ENCODE results near the gene FGF14.
"Not testable (repeated sequence)": the region's sequence is repeated elsewhere in the genome, so short reads cannot be mapped to it uniquely, and the experiment has no call there.

FGF14 gene

DNA sequence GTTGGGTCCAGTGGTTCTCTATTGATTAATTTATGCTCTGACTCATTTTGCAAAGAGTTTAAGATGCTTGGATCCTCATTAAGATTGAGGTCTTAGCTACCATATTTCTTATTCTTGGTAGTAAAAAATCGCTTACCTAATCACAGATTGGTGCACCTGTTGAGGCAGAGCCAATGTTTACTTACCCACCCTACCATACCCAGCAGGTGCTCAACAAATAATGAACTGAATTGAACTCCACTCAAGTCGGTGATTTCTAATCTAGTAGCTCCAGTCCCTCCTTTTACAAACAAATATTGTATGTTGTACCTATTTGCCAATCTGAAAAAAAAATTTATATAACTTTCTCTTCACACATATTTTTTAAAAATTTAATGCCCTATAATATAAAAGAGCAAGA lies 361.0 kb downstream of the FGF14 start:
- DNase-seq (ENCODE audit: low spot score) = no peak

DNA sequence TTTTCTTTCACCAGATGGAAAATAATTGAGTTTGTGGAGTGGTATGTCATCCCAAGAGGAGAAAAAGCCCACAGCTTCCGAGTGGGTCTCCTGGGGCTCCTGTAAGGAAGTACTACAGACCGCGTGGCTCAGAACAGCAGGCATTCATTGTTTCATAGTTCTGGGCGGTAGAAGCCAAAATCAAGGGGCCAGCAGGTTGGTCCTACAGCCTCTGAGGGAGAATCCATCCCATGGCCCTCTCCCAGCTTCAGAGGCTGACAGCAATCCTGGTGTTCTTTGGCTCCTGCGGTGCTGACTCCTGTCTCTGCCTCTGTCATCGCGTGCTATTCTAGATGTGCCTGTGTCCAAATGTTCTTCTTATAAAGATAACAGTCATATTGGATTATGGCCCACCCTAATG lies 362.6 kb downstream of the FGF14 start:
- DNase-seq (ENCODE audit: low spot score) = no peak

DNA sequence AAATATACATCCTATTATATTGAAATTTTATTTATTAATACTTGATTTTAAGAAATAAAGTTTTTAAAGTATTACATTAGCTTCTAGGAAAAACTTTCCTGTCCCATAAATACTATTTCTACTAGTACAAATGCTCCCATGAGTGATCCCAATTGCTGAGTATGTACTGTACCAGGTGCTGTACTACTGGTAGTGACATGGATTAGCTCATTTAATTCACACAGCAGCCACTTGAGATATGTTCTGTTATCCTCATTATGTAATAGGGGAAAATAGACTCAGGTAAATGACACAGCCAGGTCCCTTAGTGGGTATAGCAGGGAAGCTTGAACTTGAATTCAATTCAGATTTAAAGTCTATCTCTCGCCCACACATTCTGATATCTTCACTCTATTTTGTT lies 363.1 kb downstream of the FGF14 start:
- no peak for DNase-seq (ENCODE audit: low spot score)

DNA sequence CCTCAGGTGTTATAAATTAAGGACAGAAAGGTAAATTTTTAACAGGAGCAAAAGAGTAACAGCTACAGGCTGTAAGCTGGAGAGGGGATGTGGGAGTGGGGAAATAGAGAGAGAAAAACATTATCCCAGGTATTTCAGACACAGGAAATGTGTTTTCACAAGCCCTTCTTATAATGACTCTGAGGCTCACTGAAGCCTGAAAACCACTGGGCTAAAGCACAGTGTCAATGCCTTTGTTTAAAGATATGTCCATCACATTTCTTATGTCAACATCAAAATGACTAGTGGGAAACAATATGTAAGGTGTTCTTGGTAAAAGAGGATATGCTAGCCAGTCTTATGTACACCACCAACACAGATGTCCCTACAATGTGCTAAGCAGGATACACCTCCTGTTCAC lies 365.9 kb downstream of the FGF14 start:
- no peak for DNase-seq (ENCODE audit: low spot score)

DNA sequence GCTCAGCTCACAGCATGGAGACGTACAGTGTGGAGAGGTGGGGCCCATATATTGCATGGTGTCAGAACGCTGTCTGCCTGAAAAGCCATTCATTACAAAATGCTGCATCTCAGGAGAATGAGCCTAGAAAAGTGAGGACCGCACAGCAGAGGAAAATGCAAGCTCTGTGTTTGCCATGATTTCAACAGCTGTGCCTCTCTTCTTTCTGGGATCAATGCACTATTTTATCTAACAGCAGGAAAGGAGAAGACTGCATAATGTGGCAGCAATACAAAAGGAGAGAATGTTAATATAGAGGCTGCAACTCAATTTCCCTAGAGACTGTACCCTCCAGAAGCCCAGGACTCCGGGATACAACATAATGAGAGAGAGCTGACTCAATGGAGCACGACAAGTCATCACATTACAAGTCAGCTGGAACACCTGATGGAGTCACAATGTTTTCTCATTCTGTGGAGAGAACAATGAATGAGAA lies 368.0 kb downstream of the FGF14 start:
- DNase-seq (ENCODE audit: low spot score) = no peak

DNA sequence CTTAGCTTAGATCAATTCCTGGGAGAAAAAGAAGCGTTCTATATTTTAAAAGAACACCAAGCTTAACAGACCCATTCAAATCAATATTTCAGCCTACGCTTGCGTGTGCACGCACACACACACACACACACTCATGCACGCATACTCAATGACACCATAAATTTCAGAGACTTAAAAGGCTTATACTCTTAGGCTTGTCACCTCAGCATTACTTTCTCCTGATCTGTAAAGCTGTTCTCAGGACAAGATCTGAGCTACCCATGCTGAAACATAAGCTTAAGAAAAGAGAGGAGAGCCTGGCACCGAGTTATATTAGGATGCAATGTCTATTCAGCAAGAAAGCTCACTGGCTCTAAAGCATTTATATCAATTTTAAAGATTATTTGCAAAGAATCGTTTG lies 368.5 kb downstream of the FGF14 start:
- no peak for DNase-seq (ENCODE audit: low spot score)

DNA sequence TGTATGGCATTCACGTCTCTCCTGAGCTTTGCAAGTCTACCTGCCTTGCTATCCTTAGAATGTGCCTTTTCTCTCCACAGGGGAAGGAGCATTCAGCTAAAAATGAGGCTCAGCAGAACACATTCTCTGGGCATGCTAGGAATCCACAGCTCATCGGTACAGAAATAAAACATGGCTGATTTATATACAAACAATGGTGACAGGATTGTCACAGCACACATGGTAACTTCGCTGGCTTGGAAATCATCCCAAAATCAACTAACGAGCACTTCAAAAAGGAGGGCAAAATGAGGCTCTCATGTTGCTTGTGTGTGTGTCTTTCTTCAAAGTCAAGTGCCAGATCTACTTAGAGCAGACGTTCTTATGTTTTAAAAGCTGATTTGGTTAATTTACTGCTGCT lies 373.0 kb downstream of the FGF14 start:
- DNase-seq (ENCODE audit: low spot score) = no peak

DNA sequence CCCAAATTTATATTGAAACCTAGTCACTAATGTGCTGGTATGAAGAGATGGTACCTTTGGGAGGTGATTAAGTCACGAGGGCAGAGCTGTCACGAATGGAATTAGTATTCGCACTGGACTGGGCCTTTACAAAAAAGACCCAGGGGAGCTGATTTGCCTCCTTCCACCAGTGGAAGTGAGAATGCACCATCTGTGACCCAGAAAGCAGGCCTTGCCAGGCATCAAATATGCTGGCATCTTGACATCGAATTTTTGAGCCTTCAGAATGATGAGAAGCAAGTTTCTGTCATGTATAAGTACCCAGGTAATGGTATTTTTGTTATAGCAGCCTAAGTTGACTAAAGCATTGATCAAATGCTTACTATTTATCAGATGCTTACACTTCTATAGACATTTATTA lies 373.6 kb downstream of the FGF14 start:
- DNase-seq (ENCODE audit: low spot score) = no peak

DNA sequence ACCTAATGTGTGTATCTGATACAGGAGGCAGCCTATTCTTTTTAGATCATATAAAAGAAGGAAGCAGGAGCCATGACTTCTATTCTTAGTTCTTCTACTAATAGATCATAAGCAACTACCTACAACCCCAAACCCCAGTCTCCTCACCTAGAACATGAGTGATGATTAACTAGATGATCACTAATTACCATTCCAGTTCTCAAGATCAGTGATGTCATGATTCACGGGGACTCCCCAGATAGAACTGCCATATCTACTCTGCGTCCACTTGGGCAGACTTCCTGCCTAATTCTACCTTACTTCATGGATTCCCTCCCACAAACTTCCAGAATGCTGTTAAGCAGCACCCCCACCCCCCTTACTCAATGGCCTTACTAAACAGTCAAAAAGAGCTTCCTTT lies 380.1 kb downstream of the FGF14 start:
- DNase-seq (ENCODE audit: low spot score) = no peak

DNA sequence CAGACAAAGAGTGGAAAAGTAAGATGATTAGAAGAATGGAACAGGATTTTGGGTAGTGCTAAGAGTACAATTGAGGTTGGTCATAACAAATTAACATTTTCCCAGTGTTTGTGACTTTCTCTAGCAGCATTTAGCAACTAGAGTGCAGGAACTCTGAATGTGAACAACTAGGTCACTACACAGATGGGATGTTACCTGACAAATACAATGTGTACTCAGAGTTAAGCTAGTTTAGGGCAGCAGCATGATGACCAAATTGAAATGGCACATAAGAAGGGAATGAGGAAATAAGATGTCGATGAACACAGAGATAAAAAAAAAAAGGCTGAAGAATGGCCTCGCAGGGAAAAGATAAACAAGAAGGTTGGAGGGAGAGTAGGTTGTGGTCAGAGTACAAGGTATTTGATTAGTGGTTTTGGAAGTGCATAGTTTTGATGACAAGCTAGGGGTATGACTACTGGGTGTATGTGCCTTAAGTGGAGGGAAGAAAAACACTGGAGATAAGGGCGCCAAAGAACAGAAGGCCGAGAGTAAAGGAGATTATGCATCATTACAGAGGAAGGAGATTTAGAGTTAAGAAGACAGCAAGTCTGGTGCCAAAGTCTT lies 381.1 kb downstream of the FGF14 start:
- DNase-seq (ENCODE audit: low spot score) = no peak

DNA sequence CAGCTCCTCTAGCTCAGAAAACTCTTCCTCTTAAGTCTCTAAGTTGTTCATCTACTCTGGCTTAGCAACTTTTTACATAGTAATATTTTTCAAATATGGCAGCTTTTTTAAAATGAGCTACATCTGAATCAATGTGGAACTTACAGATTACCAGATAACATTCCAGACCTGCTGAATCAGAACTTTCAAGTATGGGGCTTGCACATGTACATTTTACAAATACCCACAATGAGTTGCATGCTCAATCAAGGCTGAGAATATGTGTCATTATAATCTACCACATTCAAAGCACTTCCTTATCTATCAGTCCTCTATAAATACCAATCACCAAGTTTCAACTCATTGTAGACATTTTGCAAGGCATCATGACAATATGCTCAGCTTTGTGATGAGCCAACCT lies 383.1 kb downstream of the FGF14 start:
- DNase-seq (ENCODE audit: low spot score) = no peak

DNA sequence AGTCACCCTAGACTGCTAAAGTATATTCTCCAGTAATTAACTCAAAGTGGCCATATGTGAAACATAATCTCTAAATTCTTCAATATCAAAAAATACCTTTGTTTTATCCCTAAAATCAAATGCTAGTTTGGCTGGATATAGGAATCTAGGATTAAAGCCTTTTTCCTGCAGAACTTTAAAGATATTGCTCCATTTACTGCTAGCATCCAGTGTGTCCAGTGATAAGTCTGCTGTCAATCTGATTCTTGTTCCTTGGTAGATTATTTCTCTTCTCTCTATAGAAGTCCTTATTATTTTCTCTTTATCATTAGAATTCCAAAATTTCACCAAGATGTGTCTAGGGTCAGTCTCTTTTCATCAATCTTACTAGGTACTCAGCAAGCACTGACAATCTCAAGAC lies 384.6 kb downstream of the FGF14 start:
- no peak for DNase-seq (ENCODE audit: low spot score)

DNA sequence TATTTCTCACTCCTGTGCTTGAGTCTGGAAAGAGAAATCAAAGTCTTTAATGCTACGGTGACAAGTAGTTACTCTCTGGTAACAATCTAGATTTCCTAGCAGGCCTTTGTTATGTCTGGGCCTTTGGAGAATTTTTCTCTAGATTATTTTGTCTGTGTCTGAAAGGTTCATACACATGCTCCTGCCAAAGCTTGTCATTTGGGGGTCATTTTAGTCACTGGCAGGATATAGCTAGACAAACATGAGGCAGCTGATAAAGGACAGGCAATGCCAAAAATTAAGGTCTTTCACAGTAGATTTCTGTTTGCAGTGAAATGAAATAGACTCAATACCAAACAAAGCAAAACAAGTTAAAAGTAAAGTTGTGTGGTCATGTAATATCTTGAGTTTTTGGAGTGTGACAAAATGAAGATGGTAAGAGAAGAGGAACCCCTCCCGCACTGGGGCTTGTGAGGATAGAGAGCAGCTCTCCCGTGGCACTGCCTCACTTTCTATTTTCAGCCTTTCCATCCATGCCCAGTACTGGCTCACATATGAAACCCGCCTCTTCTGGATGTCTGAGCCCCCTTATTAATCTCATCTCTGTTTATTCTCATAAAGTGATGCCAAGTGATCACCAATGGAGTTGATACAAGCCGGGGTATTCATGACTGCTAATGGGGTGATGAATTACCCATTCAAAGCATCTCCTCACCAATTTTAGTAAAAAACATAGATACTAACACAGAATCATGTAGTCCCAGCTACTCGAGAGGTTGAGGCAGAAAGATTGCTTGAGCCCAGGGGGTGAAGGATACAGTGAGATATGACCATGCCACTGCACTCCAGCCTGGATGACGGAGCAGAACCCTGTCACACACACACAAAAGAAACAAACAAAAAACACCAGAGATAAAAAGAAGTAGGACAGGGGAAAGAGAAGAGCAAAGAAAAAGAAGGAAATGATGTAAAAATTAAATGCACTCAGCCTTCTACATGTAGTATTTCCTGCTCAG lies 389.3 kb downstream of the FGF14 start:
- DNase-seq (ENCODE audit: low spot score) = no peak

DNA sequence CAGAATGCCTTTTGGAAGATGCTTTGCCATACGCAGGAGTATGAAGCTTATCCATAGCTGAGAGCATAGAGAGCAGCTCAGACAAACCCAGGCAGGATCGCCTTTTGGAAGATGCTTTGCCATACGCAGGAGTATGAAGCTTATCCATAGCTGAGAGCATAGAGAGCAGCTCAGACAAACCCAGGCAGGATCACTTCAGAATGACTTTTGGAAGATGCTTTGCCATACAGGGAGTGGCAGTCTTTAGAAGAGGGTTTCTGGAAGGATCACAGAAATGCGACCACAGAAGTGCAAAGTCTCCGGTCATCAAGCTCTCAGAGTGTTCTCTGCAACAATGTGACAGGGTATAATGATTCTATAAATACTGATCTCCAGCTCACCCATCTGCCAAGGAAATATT lies 390.4 kb downstream of the FGF14 start:
- not testable (repeated sequence) for DNase-seq (ENCODE audit: low spot score)

DNA sequence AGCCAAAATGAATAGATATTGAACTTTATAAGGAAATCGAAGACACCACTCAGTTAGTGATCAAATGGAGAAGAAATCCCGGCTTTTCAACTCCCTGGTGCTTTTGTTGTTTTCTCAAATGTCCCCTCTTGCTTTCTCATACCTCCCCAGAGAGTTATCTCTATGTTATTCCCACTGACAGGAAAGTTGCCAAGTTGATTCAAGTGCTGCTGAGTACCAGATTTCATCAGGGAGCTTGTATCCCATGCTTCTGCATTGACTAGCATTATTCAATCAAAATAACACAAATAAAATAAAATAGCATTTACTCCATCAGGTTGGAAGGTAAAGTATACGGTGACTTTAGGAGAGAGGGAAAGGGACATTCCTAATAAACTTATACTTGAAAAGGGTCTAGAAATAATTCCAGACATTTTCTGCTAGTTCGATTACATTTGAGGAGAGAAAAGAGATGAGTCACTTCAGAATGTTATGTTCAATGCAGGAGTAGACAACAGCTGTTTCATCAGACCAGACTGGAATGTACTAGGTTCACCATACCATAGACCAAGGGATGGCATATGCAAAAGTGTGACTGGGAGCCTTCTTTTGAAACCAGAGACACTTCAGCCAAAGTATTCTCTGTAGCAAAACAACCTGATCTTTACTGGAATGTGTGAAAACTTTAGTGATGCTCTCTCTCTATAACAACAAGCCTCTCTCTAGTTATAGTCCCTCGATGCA lies 397.8 kb downstream of the FGF14 start:
- no peak for DNase-seq (ENCODE audit: low spot score)

DNA sequence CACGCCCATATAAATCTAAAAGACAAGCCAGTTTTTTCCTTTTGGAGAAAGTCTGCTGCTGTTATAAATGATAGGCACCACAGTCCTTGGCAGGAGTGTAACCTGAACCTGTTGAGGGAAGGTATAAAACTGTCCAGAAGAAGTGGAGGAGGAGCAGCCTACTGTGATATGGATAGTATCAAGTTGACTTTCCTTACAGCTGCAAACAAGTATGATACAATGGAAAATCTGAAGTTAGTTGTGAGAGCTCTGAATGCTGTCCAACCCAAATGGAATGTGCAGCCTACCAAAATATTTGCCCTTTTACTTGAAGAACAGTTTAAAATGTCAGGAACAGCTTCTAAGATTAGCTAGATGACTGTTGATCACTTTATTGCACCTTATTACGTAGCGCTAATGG lies 399.6 kb downstream of the FGF14 start:
- no peak for DNase-seq (ENCODE audit: low spot score)

DNA sequence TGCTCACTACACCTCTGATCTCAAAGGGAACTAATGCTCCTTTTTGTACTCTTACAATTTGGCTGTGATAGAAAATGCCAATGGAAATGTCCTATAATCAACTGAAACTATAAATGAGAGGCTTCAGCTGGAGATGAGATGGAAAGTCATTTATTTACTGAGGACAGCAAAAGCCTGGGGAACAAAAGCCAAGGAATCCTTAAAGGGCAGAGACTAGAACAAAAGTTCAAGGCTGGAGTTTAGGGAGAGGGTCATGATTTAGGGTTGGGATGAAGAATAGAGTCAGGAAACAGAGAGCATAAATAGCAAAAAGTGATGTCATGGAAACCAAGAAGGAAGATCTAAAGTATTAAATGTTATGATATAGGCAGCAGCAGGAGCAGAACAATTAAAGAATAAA lies 401.1 kb downstream of the FGF14 start:
- DNase-seq (ENCODE audit: low spot score) = no peak

DNA sequence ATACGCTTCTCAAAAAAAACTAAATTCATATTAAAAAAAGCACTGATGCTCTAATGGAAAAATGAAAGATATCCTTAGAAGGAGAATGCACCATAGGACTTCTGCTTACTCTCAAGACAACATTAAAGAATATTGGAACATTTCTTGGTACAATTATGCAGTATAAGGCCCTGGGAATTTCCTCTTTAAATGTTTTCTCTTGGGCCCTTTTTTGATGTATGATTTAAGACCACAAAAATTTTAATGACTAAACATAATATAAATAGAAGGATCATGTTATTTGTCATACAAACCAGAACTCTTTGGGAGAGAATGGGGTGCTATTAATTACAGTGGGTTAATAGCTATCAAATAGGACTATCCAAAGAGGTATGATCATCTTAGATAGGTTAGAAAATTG lies 403.7 kb downstream of the FGF14 start:
- DNase-seq (ENCODE audit: low spot score) = no peak

DNA sequence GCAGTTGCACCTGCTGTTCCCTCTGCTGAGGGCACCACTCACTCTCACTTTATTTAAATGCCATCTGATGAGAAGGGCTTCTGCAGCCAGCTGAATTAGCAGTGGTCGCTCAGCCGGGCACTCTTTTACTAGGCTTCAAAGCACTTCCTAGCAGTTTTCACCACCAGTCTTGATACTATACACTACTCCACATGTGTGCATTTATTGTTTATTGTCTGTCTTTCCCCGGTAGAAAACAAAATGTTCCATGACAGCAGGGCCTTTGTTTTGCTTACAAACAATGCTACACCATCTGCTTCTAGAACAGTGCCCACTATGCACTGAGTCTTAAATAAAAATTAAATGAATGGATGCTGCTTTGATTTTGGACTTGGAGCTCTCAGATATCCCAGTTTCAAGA lies 404.9 kb downstream of the FGF14 start:
- no peak for DNase-seq (ENCODE audit: low spot score)

DNA sequence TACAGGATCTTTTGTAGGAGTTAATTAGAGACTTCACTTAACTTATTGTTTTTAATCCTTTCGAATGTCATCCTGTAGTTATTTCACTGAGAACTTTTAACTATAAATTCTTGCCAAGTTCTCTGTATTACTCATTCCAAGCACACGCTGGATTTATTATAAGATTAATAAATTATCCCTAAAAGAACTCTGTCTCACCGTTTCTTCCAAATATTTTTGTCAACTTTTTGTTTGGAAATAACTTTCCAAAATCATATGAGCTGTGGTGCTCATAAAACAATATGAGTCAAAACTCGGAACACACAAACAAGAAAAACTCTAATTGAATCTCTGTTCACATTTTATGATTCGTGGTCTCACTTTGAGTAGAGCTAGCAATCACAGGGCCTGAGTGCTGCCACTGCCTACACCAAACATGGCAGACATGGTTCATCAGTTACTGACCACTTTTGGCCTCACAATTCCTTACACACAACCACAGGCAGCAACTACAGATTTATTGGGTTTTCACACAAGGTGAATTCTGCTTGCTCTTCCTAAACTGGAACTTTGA lies 412.0 kb downstream of the FGF14 start:
- DNase-seq (ENCODE audit: low spot score) = no peak

DNA sequence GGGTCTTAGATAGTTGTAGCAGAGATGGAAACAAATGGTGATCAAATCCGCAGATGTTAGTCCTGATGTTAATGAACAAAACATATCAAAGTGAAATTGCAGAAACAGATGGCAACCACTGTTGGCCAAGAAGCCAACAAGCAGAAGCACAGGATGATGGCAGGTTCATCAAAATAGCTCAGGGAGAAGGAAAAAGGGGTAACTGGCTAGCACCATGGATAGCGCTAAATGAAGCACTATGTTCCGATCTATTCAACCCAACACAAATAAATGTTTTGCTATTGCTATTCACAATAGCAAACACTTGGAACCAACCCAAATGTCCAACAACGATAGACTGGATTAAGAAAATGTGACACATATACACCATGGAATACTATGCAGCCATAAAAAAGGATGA lies 413.7 kb downstream of the FGF14 start:
- DNase-seq (ENCODE audit: low spot score) = no peak

DNA sequence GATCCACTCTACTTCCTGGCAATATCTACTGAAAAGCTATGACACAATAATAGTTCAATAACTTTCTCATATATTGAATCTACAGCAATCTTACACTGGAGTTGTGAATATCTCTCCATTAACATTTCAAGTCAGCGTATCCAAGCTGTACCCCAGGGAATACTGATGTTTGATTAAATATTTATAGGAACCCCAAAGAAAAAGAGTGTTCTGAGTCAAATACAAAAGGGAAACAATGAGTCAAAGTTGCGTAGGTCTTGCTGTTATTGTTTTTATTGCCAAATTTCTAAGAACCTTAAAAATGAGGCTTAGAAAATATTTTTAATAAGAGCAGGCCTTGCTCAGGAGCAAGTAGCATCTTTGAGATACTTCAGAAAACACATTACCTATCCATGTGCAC lies 415.5 kb downstream of the FGF14 start:
- no peak for DNase-seq (ENCODE audit: low spot score)

DNA sequence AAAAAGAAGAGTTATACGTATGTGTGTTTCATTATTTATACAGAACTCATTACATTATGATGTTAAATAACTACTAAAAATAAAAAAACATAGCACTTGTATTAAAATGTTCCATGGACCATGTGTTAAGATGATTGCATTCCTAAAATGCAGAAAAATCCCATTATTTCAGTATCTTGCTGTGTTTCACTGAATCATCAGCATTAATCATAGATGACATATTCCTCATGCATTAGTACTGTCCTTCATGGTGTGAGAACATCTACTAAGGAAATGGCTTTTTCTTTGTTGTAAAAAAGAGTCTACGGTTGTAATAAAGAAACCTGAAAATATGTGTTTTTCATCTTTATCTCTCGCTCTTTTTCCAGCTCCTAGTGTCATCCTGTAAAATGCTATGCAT lies 416.5 kb downstream of the FGF14 start:
- DNase-seq (ENCODE audit: low spot score) = no peak
